ENCODE measurements around the gene GPR61. TPM values are rescaled to one million over a fixed set of nuclear protein-coding genes. Genes with fewer than 3 reads are reported as not detected.

Gene GPR61
- 0.15 TPM in 1 of 2 replicates, not detected in the other for total RNA-seq

DNA sequence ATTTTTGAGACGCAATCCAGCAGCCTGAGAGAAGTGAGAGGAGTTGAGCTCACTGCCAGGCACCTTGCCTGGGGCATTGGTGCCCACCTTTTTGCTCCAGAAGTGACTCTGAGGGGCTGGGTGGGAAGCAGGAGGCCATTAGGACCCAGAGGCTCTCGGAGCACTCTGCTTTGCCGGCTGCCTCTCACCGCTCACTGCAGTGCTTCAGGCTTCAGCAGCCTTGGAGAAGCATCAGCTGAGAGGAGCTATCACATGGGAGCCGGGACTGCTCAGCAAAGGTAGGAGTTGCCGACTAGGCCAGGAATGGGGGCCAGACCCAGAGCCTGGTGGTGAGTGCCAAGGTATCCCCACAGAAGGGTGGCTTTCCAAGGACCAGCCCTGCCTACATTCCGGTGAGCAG is at the start of gene GPR61:
GPR61 (plus strand) TSS at position 197 of the 400 bp plus-strand sequence. CDS start 3,151 bp downstream, outside the sequence.
- Mint-ChIP-seq H3K27ac (no peak within 1 kb of the TSS), H3K27me3 (no peaks in the 10 kb centered on the region), H3K36me3 (ENCODE audit: low read depth) (no peaks in the 10 kb centered on the region), H3K9me3 (no peaks in the 10 kb centered on the region), H3K4me1 (no peaks in the 10 kb centered on the region), H3K4me3 (no peak within 1 kb of the TSS)
- intact Hi-C loops (cut with micrococcal nuclease) = no loop called here
- ATAC-seq (ENCODE audit: low read depth) (no peak), DNase-seq (no peak)
- ChIA-PET POLR2A (no interaction called here), CTCF (interaction anchor here (1.4 kb wide), 1 partner anchor 97 kb away, joined by 3 read pairs; no protein-coding TSS in a partner anchor)
- no peak for TF ChIP-seq CTCF (IDR thresholded peaks at IDR 0.05)

GRCh38 chr1:109490029-109490933 is 49.4 kb upstream of the GPR61 start:
- H3K4me1 Mint-ChIP-seq = peaks cover 27% of the 10 kb centered on the region
- ChIA-PET CTCF (interaction anchor here (0.6 to 23.7 kb wide), 15 partner anchors 8 to 718 kb away, joined by 3 to 375 read pairs (median 4); partner anchors contain the start of genes GNAI3 and PSRC1), POLR2A (interaction anchor here (0.6 to 2.1 kb wide), 7 partner anchors 19 to 1294 kb away, joined by 3 to 8 read pairs (median 4); partner anchors contain the start of genes GNAI3 and PSMA5)
- peak; percentile 26 for TF ChIP-seq CTCF (IDR thresholded peaks at IDR 0.05)
- intact Hi-C loops (cut with micrococcal nuclease) = loop anchor here (1.0 to 5.0 kb wide), 4 partner anchors 42 to 542 kb away; partner anchors contain the start of genes GSTM4 and STRIP1
- peak; percentile 54 for DNase-seq
- no peak overlapping the region for H3K27ac Mint-ChIP-seq
- no peaks in the 10 kb centered on the region for H3K9me3 Mint-ChIP-seq
- H3K36me3 Mint-ChIP-seq (ENCODE audit: low read depth) = peaks cover 27% of the 10 kb centered on the region
- peak; percentile 46 for ATAC-seq (ENCODE audit: low read depth)
- no peaks in the 10 kb centered on the region for H3K27me3 Mint-ChIP-seq
- H3K4me3 Mint-ChIP-seq = no peak overlapping the region

- Mint-ChIP-seq H3K9me3 (no peaks in the 10 kb centered on the region), H3K4me3 (no peak overlapping the region), H3K27ac (no peak overlapping the region), H3K27me3 (no peaks in the 10 kb centered on the region), H3K36me3 (ENCODE audit: low read depth) (peaks cover 30% of the 10 kb centered on the region), H3K4me1 (peaks cover 29% of the 10 kb centered on the region)
- intact Hi-C loops (cut with micrococcal nuclease) = loop anchor here (1.0 to 5.0 kb wide), 4 partner anchors 41 to 541 kb away; partner anchors contain the start of genes GSTM4 and STRIP1
- no peak for TF ChIP-seq CTCF (IDR thresholded peaks at IDR 0.05)
- CTCF ChIA-PET = interaction anchor here (0.7 to 23.7 kb wide), 14 partner anchors 9 to 717 kb away, joined by 3 to 375 read pairs (median 4); partner anchors contain the start of genes GNAI3 and PSRC1
- POLR2A ChIA-PET = interaction anchor here (0.6 to 2.1 kb wide), 6 partner anchors 18 to 1295 kb away, joined by 3 to 8 read pairs (median 4); partner anchors contain the start of genes GNAI3 and PSMA5
- DNase-seq = no peak
- ATAC-seq (ENCODE audit: low read depth) = no peak
Observed at GRCh38 chr1:109490934-109491302, 48.8 kb upstream of the GPR61 start.

GRCh38 chr1:109491372-109491771 is 48.3 kb upstream of the GPR61 start:
- intact Hi-C loops (cut with micrococcal nuclease) = loop anchor here (5.0 kb wide), 3 partner anchors 166 to 541 kb away; partner anchors contain the start of genes GSTM4 and STRIP1
- peaks cover 33% of the 10 kb centered on the region for H3K4me1 Mint-ChIP-seq
- POLR2A ChIA-PET = interaction anchor here (1.1 to 2.1 kb wide), 3 partner anchors 18 to 65 kb away, joined by 3 to 8 read pairs (median 3); partner anchors contain the start of gene PSMA5
- DNase-seq (no peak), ATAC-seq (ENCODE audit: low read depth) (no peak)
- H3K4me3 Mint-ChIP-seq = no peak overlapping the region
- no peaks in the 10 kb centered on the region for H3K27me3 Mint-ChIP-seq
- H3K36me3 Mint-ChIP-seq (ENCODE audit: low read depth) = peaks cover 34% of the 10 kb centered on the region
- no peak overlapping the region for H3K27ac Mint-ChIP-seq
- no peaks in the 10 kb centered on the region for H3K9me3 Mint-ChIP-seq
- CTCF ChIA-PET = interaction anchor here (1.0 to 23.7 kb wide), 11 partner anchors 9 to 59 kb away, joined by 3 to 375 read pairs (median 5); partner anchors contain the start of gene GNAI3
- TF ChIP-seq CTCF (IDR thresholded peaks at IDR 0.05) = no peak

Measured in activated B cell treated with CpG ODN at 0.5 μM for 24 hours (primary cell).